Measurements from ENCODE around the gene NT5DC3.

DNA sequence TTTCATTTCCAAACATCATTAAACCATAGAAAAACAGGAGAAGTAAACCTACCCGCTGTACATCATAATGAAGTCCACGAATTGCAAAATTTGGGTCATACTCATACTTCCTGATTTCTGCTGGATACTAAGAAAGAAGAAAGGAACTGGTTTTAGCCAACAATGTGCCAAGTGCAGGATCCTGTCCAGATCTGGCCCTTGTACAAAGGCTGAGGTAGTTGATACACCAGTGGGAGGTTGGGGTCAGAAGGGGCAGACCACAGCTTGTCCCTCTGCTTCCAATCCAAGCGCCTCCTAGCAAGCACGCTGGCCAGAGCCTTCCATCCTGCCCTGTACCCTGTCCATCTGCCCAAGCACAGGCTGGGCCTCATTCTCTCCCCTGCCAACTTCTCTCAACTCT lies 34.2 kb downstream of the NT5DC3 start:
- TF ChIP-seq, protein P1, sequence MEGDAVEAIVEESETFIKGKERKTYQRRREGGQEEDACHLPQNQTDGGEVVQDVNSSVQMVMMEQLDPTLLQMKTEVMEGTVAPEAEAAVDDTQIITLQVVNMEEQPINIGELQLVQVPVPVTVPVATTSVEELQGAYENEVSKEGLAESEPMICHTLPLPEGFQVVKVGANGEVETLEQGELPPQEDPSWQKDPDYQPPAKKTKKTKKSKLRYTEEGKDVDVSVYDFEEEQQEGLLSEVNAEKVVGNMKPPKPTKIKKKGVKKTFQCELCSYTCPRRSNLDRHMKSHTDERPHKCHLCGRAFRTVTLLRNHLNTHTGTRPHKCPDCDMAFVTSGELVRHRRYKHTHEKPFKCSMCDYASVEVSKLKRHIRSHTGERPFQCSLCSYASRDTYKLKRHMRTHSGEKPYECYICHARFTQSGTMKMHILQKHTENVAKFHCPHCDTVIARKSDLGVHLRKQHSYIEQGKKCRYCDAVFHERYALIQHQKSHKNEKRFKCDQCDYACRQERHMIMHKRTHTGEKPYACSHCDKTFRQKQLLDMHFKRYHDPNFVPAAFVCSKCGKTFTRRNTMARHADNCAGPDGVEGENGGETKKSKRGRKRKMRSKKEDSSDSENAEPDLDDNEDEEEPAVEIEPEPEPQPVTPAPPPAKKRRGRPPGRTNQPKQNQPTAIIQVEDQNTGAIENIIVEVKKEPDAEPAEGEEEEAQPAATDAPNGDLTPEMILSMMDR (IDR thresholded peaks at IDR 0.05; ENCODE audit: extremely low read depth in 1 of 2, insufficient read depth in 1 of 2, low read depth in 1 of 2, low read length in 2 of 2) = no peak
- no peak for TF ChIP-seq POLR2A (IDR thresholded peaks at IDR 0.05; ENCODE audit: low read depth, low read length)
- no peak for TF ChIP-seq JUN (IDR thresholded peaks at IDR 0.05; ENCODE audit: borderline replicate concordance, insufficient read depth, insufficient read length, low read depth)
- TF ChIP-seq GATA2 (IDR thresholded peaks at IDR 0.05; ENCODE audit: insufficient read depth, insufficient read length, low read depth, low read length) = no peak
- TF ChIP-seq, protein P2, sequence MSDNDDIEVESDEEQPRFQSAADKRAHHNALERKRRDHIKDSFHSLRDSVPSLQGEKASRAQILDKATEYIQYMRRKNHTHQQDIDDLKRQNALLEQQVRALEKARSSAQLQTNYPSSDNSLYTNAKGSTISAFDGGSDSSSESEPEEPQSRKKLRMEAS (IDR thresholded peaks at IDR 0.05; ENCODE audit: insufficient read depth, insufficient read length) = no peak
- TF ChIP-seq EZH2 (IDR thresholded peaks at IDR 0.05; ENCODE audit: borderline replicate concordance, low read depth, low read length, severe bottlenecking) = no peak

Data from endothelial cell of umbilical vein (primary cell).